Suprapubic skin (tissue), 3 donors: ENCODE measurements around the gene GLT8D1.
A peak's percentile ranks its signal among the peaks of the same experiment; 100 is the strongest.

Experiments
- CTCF ChIP-seq, 2 donors: fragments of 200-600 bp in 1 of 2; fragments of 450-650 bp in 1 of 2; sonication (generic) in 1 of 2; IDR thresholded peaks; one replicate each; pipeline ENCODE4 v1.5.1; 2016 to 2019; ENCODE audit warnings: antibody characterized with exemption in 2 of 2, mild to moderate bottlenecking in 1 of 2, moderate library complexity in 1 of 2
- POLR2AphosphoS5 ChIP-seq, 3 donors: sonication (generic); formaldehyde crosslinking; IDR thresholded peaks; one replicate each; pipeline ENCODE4 v1.6.1; 2017; ENCODE audit warnings: antibody characterized with exemption in 3 of 3

DNA sequence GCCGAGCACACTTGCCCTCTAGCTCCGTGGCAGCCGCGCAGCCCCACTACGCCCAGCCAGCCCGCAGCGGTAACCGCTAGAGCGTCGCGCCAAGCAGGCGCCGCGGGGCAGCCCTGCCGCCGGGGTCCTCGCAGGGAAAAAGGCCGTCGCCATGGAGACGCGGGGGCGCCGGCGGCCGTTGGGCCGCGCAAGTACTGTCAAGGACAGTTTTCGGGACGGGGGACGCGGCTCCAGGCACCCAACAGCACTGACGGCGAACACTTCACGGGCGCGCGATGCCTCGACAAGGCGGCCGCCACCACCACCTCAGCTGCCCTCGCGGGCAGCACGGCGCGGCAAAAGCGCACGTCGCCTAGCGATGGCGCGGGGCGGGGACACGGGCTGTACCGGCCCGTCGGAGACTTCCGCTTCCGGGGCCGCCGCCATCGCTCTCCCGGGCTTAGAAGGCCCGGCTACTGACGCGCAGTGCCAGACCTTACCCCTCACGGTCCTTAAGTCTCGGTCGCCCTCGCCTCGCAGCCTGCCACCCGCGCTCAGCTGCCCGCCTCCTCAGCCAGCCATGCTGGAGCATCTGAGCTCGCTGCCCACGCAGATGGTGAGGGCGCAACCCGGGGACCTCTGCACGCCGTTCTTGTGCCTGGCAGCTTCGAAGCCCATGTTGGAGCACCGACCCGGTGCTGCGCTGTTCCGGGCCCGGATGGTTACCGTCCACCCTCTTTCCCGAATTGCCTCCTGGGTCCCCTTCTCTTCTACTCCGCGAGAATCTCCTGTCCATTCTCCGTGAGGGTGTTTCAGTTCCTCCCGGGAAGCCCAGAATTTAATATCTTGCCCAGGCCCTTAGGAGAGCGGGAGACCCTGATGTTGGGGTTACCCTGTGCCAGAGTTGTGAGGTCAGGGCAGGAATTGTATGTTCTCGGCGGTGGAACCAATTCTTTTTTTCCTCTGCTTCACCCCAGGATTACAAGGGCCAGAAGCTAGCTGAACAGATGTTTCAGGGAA, at the start of gene GLT8D1, which contains the start of gene SPCS1:
- TF ChIP-seq POLR2AphosphoS5 (IDR thresholded peaks at IDR 0.05) = peak; percentile 77 to 81 (median 77)
- TF ChIP-seq CTCF (IDR thresholded peaks at IDR 0.05) = no peak
